ENCODE measurements around the gene KBTBD7. TPM values are rescaled to one million over a fixed set of nuclear protein-coding genes. Genes with fewer than 3 reads are reported as not detected.

The KBTBD7 gene
- total and polyA plus RNA-seq, 2 of the 8 experiments (the other 6 are each of a cell fraction or from before 2014, with no cell fraction given): 10.2 to 17.4 TPM

- no peak for TF ChIP-seq SRF (IDR thresholded peaks at IDR 0.05; ENCODE audit: low read depth, low read length)
- TF ChIP-seq, protein P1, sequence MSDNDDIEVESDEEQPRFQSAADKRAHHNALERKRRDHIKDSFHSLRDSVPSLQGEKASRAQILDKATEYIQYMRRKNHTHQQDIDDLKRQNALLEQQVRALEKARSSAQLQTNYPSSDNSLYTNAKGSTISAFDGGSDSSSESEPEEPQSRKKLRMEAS (IDR thresholded peaks at IDR 0.05): no peak
- no peak for TF ChIP-seq CHD2 (IDR thresholded peaks at IDR 0.05; ENCODE audit: low read length)
- no peak for TF ChIP-seq SIRT6 (IDR thresholded peaks at IDR 0.05; ENCODE audit: low read length)
- no peak for TF ChIP-seq TAF1 (IDR thresholded peaks at IDR 0.05; ENCODE audit: low read depth, low read length)
- TF ChIP-seq RFX5 (IDR thresholded peaks at IDR 0.05; ENCODE audit: borderline replicate concordance, low read depth, low read length): no peak
- no peak for TF ChIP-seq RAD21 (IDR thresholded peaks at IDR 0.05 in 1 of 2, conservative IDR thresholded peaks at IDR 0.05 in 1 of 2; ENCODE audit: low read depth in 2 of 2, low read length in 2 of 2)
- TF ChIP-seq SAP30 (IDR thresholded peaks at IDR 0.05; ENCODE audit: insufficient read depth, insufficient replicate concordance, low read length): no peak
Observed at GRCh38 chr13:41193469-41193868, 900 bp downstream of the KBTBD7 start (continued).
